ENCODE results near the gene ZMIZ1.

ZMIZ1 gene

DNA sequence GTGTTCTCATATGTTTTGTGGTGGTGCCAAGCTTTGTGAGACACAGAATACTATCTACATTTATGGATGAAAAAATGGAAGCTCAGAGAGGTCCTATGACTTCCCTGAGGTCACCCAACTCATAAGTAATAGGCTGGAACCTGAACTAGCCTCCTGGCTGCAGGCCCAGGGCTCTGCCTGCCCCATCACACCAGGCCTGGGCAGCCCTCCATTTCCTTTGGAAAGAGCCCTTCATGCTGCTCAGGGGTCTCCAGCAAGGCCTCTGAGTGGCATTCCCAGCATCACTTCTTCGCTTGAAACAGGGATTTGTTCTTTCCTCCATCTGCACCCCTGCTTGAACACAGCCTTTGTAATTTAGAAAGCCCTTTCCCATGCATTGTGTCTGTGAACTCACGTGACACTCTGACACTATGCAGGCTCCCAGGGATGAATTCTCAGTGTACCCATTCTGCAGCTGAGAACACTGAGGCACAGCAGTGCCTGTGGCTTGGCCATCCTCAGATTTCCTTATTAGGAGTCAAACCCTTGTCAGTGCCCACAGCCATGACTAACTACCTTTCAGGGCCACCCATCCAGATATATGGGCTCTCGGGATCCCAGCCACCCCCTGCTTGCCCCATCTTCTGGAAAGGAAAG lies 150.7 kb downstream of the ZMIZ1 start:
- no peak for DNase-seq

DNA sequence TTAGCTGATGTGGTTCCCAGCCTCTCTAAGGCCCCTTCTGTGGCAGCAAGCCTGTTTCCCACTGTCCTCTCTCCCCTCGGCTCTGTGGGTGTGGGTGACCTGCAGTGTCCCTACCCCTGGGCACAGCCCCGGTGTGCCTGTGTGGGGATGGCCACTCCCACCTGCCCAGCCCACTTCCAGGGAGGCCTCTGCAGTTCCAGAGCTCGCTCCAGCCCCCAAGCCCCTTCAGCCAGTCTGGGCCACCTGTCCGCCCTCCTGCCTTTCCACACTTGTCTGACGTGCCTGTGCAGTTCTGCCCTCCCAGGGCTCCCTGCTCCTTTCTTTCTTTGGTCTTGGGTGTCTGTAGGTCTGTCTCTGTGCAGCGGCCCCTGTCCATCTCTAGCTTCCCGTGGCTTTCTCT lies 151.5 kb downstream of the ZMIZ1 start:
- DNase-seq = no peak

DNA sequence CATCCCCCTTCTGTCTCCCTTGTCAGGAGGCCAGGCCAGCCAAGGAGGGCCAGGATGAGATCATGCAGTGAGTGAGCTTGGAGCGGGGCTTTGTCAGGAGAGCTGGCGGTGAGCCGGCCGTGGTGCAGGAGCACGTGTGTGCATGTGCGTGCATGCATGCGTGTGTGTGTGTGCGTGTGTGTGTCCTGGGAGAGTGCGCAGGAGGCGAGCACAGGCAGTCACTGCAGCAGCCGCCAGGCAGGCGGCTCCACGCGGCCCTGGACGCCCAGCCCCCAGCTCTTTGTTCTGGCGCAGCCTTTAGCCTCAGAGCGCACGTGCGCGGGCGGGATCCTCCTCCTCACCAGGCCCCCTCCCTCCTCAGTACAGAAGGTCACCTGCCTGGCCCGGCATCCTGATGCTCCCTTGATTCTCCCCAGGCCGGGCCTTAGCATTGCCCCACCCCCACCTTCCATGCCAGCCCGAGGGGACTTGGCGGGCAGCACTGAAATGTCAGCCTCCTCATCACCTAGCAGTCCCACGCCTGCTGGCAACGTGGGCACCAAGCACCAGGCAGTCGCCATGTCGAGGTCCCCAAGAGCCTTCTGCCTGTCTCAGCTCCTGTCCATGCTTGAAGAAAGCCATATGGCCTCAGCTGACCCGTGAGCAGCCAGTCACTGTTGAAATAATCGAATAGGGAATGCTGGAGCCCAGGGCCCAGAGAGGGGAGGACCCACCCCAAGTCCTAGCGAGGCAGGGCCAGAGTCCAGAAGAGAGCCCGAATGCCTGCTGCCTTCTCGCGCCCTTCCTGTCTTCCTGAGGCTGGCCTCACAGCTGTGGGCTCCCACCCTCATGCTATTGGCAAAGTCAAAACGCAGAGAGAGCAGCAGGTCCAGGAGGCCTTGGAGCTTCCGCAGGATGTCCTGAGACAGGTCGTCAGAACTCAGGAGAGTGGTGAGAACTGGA lies 152.6 kb downstream of the ZMIZ1 start:
- DNase-seq = no peak

DNA sequence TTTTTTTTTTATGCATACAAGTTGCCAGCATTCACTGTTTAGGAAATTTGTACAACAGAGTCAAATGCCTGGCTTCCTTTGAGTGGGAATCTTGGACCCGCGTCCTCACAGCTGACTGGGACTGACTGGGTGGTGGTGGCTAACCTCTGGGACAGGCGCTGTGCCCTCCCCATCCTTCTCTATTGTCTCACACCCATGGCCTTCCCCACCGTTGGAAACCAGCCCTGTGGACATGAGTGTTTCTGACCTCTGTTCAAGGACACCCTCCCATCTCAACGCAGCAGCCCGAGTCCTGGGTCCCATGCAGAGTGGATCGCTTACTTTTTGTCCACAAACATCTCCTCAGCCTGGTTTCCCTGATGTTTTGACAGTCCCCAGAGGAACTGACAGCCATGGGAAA lies 153.4 kb downstream of the ZMIZ1 start:
- DNase-seq = no peak

DNA sequence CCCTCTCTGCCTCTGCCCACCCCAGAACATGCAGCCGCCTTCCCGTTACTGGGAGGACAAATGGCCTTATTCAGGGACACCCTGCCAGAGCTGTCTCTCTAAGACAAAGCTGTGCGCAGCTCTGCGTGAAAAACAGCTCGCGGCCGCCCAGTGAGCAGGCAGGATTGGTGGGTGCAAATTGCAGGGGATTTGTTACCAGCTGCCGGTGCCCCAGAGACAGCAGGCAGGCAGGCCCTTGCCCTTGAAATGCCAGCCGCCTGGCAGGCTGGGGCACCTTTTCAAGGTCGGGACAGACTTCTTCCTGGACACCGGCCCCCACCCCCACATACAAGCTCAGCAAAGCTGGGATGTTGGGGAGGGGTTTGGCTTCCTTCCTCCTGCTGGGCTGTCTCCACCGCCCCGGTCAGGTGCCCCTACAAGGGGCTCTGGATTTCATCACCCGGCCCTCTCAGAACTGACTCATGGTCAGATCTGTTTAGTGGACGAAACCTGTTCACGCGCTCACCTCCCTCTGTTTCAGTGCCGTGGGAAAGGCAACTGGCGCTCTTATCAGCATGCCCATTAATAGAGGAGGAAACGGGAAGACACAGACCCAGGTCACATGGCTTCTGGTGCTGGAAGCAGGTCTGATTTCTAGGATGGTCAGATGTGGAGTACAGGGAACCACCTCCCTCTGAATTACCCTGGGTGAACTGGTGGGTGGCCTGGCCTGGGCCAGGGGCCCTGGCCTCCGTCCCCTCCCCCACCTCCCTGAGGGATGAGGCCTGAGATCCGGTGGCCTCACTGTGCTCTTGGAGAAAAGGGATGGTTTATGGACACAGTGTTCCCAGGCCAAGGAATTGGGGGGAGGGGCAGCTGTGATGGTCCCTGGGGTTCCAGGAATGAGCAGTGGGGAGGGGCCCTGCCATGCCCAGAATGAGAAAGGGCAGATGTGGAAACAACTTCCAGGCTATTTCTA lies 154.6 kb downstream of the ZMIZ1 start:
- no peak for DNase-seq

DNA sequence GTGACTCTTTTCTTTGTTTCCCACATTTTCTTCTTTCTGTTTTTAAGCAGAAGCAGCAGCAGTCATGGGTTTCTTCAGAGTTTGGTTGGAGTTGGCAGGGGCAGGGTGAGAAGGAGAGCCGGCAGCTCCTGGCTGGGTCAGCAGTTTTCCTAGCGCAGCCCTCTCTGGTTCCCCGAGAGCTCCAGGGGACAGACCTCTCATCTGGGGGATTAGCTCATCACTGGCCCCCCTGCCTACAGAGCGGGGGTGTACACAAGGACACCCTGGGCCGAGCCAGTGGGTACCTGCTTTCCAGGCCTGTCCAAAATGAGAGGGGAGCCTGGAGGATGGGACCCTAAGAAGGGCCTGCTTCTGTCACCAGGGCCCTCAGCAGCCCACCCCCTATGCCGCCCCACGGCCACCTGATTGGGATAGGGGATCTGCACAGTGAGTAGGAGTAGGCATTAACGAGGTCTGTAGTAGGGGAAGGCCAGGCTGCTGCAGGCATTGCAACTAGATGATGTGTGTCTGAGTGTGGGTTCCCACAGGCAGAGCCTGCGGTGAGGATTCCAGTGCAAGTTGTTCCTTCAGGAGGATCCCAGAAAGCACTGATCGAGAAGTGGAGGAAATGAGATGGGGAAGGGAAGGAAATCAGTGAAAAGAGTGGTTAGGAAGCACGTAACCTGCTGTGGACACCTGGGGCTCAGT lies 155.6 kb downstream of the ZMIZ1 start:
- DNase-seq = no peak

DNA sequence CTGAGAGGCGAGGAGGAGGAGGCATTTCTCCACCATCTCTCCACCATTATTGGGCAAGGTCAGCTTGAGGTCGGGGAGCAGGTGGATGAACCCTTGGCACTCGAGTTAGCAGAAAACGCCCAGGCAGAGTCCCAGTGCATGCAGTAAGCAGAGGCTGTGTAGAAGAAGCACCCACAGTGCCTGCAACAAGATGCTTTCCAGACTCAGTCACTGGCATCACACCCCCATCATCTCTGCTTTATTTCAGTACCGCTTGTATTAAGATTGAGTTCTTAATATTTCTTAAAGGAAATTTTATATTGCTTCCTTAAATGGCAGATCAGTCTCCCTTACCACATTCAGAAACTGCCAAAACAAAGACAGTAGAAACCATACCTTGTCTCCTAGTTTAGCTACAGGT lies 156.2 kb downstream of the ZMIZ1 start:
- no peak for DNase-seq

DNA sequence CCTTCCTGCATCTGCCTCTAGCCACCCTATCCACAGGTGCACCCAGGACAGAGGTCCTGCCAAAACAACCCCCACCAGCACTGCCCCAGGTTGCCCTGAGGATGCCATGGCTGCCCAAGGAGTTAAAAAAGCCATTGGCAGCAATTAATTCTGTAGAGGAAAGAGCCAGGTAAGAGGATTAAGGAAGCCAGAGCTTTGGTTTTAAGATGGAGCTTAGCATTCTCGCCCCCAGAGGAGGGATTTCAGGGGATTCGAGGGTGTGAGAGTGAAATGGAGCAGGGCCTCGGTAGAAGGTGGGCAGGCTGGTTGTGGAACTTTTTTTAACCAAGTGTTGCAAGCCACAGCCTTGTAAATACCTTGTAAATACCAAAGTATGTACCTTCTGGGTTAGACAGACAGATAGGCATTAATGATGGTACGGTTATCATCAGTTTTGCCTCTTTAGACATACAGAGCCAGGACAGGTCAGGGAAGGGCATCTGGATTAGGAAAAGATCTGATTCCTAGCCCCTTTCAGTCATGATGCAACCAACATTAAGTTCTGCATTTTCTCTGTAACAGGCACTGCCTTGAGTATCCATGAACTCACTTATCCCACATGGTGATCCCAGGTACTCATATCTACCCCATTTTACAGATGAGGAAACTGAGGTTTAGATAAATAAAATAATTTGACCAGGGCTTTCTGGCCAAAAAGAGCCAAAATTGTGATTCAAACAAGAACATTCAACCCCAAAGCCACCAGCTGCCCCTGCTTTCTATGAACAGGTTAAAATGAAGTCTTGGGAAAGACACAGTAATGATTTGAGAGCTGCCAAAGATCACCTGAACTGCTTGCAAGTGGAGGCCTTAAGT lies 157.9 kb downstream of the ZMIZ1 start:
- DNase-seq = no peak

DNA sequence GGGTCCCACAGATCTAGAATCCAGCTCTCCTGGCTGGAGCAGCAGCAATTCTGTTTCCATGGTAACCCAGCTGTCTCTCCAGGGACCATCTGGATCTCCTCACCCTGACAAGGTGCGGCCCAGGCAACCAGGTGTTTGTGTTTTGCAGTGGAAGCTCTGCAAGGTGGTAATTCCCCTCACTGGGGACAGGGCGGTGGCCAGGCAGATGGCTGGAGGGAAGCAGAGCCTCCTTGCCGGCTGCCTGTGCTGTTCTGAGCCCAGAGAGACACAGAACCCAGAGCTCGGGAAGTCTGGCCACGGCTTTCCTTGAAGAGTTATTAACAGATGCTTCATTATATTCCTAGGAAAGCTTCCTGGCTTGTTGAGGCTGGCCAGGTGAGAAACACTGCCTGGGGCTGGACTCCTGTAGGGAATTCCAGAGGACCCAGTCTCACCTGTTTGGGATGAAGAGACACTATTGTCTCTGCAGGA lies 160.3 kb downstream of the ZMIZ1 start:
- no peak for DNase-seq

DNA sequence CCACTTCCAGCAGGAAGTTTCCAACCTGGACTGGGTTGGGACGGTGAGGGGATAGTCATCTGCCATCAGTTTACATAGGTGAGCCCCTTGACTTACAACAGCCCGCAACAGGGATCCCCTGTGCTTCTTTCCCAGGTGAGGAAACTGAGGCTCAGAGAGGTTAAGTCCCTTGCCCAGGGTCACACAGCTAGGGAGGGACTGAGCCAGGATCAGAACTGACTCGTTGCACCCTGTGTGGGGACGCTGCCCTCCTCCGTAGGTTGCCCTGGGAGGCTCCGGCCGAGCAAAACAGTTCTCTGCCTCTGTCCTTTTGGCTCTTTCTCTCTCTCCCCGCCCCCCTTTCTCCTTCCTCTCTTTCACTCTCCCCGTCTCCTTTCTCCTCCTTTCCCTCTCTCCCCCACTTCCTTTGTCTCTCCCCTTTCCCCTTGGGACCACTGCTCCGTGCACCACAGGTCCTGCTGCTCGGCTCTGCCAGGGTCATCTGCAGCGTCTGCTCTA lies 161.1 kb downstream of the ZMIZ1 start:
- no peak for DNase-seq

DNA sequence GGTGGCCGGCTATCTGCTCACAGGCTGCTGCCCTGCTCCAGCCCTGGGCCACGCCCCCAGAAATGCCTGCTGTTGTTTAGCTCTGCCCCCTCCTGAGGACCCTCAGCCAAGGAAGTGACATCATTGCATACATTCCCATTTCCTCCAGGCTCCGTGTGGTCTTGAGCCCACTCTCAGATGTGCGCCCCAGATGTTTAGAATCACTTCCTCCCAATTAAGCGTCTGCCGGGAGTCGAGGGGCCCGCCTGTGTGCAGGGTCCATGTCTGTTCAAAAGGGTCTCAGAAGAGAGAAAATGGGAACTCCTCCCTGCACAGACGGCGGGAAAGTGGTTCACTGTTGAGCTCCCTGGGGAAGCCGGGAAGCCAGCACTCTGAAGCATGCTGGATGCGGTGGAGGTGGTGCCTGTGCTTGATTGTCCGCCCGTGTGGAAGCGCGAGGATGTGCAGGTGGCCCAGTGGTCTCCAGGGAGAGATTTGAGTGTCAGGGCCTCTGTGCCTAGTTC lies 161.6 kb downstream of the ZMIZ1 start:
- no peak for DNase-seq

DNA sequence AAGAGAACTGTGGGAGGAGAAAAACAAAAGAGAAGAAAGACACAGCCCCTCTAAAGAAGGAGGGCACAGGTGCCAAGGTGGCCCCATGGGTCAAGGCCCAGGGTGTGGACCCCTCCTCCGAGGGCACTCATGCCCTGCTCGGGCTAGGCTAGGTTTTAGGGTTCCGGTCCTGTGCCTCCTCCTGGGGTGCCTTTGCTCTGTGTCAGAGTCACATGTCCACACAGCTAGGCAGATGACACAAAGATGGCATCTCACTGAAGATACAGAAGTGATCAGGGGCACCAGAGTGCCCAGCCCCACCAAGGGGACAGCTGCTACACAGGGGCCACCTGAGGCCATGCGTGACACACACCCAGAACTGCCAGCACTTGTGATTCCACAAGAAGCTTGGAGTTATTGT lies 162.1 kb downstream of the ZMIZ1 start:
- DNase-seq = no peak

DNA sequence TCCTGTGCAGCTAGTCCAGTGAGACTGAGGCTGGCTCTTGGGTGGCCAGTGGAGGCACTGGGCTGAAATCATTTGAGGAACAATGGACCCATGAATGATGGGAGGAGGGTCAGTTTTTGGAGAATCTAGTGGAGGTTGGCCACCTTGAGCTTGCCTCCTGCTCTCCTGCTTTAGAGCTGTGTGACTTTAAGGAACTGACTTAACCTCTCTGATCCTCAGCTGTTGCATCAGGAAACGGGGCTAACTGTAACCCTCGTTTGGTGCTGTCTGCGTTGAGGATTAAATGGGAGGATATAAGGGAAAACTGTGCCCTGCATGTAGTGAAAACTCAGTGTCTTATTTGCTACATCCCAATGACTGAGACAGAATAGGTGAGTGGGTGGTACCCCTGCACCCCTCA lies 163.1 kb downstream of the ZMIZ1 start:
- no peak for DNase-seq

DNA sequence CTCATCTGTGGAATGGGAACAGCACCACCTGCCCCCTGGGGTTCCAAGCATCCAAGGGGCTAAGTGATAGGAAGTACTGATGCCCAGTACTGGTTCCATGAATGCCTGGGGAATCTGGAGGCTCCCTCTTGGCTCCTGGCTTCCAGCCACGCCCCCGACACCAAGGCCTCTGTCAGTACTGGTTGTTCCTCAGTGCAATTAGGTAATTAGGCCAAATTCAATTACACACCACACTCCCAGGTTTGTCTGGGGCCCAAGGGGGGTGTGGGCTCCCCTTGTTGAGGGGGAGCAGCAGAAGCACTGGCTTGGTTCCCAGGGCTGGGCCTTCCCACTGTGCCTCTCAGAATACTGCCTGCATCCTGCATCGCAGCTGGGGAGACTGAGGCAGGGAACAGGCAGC lies 164.1 kb downstream of the ZMIZ1 start:
- DNase-seq = no peak

DNA sequence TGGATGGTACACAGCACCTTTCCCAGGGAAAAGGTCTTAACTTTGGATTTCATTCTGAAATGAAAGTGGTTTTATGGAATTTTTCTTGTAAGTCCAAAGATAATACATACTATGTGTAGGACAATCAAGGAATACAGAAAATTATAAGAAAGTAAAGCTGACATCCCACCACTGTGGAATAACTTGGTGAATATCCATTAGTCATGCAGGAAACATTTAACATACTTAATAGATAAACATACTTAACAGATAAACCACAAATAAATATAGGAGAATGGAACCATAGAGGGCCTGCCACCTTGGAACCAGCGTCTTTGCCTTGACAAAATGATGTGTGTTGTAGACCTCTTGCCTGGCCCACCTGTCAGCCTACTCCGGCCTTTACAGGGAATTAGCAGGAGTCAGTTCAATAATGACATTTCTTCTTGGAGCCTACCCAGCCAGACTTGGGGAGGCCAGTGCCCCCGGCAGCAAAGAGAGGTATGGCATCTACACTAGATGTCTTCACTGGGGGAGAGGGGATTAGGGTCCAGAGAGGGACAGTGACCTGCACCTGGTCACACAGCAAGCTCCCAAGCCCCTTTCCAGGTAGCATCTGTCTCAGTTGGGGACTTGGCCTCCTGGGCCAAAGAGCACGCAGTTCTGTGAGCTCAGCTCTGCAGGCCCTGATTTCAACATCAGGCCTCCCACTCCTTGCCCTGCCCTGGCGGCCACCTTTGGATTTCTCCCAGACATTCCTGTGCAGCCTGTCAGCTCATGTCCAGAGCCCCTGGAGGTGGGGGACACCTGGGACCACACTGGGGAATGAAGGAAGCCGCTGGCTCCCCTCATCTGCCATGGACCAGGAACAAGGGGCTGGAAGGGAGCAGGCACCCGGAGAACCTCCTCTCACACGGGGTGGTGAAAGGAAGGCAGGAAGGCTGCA lies 165.9 kb downstream of the ZMIZ1 start:
- no peak for DNase-seq

DNA sequence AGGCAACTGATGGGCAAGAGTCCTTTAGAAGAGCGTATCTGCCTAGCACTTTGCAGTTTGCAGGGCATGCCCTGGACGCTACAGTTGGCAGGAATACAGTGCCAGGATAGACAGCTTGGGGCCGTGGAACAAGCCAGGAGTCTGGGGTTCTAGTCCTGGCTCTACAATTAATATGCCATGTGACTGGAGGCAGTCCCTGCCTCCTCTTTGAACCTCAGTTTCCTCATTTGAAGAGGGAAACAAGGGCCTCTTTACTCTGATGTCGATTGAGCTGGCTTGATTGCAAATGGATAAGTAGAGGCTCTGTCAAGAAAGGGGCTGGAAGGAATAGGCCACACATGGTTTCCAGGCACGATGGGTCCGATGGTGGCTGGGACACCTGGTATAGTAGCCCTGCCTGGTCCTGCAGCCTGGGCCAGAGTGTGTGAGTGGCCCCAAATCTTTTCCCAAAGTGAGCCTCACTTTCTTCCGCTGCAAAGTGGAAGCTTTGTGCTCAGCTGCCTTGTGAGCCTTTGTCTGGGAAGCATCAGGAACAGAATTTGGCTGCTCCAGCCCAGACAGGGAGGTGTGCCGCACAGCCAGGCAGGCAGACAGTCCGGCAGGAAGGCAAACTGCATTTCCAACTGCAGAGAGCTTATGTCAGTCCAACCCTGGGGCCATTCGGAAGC lies 167.1 kb downstream of the ZMIZ1 start:
- DNase-seq = no peak

DNA sequence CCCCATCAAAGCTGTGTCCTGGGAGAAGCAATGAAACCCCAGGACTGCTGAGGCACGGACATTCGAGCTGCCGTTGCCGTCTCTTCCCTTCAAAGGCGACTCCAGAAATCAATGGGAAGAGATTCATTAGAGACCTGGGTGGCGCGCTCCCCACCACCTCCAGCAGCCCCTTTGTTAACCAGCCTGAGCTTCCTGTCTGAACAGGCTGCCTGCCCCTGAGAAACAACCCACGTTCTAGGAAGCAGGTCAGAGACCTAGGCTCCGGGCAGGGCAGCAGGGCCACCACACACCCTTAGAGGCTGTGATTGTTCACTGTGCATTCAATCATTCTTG lies 167.6 kb downstream of the ZMIZ1 start:
- no peak for DNase-seq

DNA sequence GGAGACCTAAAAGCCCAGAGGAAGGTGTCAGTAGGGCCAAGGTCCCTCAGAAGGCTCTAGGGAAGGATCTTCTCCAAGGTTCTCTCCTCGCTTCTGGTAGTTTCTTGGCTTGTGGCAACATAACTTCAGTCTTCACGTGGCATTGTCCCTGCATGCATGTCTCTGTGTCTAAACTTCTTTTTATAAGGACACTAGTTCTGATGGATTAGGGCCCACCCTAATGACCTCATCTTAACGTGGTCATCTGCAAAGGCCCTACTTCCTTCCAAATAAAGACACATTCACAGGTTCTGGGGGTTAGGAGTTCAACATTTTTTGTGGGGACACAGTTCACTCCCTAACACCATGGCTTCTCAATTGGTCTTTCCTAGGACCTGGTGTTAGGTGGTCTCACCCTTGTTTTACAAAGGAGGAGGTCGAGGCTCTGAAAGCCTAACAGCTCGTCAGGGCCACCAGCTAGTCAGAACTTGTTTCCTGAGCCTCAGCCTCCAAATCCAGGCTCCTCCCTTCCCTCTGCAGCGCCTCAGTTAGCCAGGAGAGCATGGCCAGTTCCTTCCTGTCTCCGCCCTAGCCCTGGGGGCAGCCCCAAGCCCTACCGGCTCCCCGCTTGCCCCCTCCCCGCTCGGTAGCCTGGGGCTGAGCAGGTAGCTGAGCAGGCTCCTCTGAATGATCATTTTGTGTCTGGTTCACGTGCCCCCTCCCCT lies 168.8 kb downstream of the ZMIZ1 start:
- no peak for DNase-seq

DNA sequence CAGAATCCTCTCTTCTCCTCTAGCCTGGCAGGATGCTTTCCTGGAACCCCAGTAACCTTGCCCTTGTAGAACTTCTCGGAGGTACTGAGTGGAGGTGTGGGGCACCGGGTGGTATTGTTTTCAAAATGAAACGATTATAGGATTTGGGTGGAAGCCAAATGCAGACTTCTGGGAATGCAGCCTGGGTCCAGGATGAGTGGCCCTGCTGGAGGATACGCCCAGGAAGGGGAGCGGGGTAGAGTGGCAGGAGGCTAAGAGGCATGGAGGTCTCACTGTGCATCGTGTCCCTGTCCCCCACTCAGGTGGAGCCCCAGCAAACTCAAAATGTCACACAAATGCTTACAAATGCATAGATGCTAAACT lies 169.4 kb downstream of the ZMIZ1 start:
- DNase-seq = no peak
